Measurements from ENCODE around the gene LTA.

DNA sequence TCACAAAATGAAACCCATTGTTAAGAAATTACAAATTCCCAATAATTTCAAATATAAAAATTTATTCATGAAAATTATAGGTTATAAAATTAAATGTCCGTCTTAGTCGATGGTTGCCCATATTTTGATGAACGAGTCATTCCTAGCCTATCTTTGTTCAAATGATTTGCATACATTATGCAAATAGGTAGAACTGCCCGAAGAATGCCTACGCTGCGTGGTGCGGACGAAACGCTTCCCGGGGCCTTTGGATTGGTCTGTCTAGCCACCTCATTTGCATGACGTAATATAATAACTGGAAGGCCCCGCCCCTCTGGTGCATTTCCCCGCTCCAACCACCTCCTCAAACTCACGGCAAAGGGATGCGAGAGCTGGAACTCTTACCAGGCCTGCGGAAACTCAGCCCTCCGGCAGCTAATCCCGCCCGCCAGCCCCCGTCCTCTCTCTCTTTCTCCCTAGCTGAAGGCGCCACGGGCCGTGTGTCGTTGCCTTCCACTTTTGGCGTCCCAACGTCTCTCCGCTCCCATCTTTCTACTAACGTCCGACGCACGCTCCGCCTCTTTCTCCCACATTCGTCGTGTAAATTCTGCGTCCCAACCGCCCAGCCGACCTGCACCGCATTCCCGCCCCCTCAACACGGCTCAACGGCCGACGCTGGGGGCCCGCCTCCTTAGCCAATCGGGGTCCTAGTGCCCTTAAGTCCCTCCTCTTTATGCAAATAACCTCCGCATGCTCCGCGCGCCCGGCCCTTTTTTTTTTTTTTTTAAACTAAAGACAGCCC is 47.9 kb downstream of the LTA start:
- TF ChIP-seq POLR2AphosphoS5 (IDR thresholded peaks at IDR 0.05; ENCODE audit: low read depth, low read length) = peak; percentile 58; the same call in 1 of the 2 replicates
- TF ChIP-seq, protein P1, sequence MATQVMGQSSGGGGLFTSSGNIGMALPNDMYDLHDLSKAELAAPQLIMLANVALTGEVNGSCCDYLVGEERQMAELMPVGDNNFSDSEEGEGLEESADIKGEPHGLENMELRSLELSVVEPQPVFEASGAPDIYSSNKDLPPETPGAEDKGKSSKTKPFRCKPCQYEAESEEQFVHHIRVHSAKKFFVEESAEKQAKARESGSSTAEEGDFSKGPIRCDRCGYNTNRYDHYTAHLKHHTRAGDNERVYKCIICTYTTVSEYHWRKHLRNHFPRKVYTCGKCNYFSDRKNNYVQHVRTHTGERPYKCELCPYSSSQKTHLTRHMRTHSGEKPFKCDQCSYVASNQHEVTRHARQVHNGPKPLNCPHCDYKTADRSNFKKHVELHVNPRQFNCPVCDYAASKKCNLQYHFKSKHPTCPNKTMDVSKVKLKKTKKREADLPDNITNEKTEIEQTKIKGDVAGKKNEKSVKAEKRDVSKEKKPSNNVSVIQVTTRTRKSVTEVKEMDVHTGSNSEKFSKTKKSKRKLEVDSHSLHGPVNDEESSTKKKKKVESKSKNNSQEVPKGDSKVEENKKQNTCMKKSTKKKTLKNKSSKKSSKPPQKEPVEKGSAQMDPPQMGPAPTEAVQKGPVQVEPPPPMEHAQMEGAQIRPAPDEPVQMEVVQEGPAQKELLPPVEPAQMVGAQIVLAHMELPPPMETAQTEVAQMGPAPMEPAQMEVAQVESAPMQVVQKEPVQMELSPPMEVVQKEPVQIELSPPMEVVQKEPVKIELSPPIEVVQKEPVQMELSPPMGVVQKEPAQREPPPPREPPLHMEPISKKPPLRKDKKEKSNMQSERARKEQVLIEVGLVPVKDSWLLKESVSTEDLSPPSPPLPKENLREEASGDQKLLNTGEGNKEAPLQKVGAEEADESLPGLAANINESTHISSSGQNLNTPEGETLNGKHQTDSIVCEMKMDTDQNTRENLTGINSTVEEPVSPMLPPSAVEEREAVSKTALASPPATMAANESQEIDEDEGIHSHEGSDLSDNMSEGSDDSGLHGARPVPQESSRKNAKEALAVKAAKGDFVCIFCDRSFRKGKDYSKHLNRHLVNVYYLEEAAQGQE (IDR thresholded peaks at IDR 0.05; ENCODE audit: insufficient read depth in 1 of 2, low read depth in 2 of 2, low read length in 2 of 2) = no peak
- TF ChIP-seq TAF1 (IDR thresholded peaks at IDR 0.05; ENCODE audit: borderline replicate concordance, insufficient read depth, low read length) = 0 out of 2 replicates have a peak, but pooled peaks have one; percentile 42
